Fibroblast of skin of right biceps (primary cell): ENCODE measurements around the gene DISP2.

Experiments
- DNase-seq: peaks from one replicate; pipeline ENCODE4 v3.0.0-alpha.2; 2013

Gene DISP2

DNA sequence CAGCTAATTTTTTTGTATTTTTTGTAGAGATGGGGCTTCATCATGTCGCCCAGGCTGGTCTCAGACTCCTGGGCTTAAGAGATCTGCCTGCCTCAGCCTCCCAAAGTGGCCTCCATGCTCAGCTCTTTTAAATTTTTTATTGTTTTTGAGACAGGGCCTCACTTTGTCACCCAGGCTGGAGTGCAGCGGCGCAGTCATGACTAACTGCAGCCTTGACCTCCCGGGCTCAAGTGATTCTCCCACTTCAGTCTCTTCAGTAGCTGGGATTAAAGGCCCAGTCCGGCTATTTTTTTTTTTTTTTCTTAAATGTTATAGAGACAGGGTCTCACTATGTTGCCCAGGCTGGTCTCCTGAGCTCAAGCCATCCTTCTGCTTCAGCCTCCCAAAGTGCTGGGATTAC is 67.7 kb downstream of the DISP2 start:
- DNase-seq: no peak

DNA sequence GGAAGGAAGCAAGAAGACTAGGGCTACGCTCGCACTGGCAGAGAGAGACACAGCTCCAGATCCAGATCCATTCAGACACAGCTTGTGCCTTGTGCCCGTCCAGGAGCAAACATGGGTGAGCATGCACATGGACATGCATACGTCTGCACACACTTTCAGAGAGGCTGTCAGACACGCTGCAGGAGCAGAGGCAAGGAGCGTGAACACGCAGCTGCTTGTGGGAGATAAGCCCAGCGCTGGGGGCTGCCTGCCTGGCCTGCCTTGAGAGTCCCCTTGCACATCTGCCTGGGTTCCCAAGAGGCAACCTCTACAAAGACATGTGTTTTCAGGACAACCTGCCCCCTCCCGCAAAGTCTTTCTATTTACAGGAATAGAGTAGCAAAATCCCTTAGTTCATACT is 69.2 kb downstream of the DISP2 start:
- no peak for DNase-seq

DNA sequence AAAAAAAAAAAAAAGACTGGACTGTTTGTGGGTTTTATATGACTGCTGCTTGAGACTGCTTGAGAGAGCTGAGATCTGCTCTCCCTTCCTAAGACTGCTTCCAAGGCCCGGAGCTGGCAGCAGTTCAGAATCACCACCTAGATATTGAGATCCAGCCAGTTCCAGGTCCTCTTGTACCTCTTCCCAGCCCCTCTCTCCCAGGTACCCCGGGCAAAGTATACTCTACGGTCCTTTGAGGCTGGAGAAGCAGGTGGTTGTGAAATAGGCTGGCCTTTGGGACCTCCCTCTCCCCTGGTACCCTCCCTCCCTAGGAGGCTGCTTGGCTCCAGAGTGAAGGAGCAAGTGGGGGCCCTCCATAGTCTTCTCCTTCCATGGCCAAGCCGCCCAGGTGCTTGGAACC is 70.2 kb downstream of the DISP2 start:
- DNase-seq: no peak
